Measurements from ENCODE around the gene MYH11.

The MYH11 gene

DNA sequence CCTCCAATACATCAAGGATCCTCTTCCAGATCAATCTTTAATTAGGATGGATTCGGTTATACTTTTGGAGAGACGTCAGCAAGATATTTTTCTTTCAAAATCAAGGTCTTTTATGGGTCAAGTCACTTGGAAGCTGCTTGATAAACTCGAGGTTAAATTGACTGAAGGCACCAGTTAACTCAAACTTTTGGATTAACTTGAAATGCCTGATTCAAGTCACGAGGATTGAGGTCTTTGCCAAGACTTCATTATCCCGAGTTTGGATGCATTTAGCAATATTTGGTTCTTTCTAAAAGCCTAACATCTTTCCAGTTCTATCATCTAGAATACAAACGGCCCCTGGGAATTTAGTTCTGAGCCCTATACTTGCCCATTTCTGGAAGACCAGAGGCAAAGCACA, 82.9 kb downstream of the MYH11 start:
- no peak for DNase-seq

DNA sequence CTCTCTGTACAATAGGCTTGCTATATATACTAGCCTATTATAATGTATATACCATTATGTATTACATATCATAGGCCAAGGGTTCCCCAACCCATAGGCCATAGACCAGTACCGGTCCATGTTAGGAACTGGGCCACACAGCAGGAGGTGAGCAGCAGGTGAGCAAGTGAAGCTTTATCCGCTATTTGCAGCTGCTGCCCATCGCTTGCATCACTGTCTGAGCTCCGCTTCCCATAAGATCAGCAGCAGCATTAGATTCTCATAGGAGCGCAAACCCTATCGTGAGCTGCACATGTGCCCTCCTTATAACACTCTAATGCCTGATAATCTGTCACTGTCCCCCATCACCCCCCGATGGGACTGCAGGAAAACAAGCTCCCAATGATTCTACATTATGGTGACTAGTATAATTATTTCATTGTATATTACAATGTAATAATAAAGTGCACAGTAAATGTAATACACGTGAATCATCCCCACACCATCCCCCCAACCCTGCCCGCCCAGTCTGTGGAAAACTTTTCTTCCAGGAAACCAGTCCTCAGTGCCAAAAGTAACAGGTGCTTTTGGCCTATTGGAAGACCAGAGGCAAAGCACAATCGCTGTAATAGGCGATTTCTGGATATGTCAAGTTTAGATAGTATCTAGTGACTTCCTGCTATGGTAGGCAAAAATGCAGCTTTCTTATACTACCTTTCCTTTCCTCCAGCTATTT, 84.1 kb downstream of the MYH11 start:
- DNase-seq = no peak

- DNase-seq = no peak
Observed at GRCh38 chr16:15771694-15772093, 85.1 kb downstream of the MYH11 start.

- no peak for DNase-seq
Observed at GRCh38 chr16:15770512-15770911, 86.3 kb downstream of the MYH11 start.

- no peak for DNase-seq
Observed at GRCh38 chr16:15770107-15770506, 86.7 kb downstream of the MYH11 start.

DNA sequence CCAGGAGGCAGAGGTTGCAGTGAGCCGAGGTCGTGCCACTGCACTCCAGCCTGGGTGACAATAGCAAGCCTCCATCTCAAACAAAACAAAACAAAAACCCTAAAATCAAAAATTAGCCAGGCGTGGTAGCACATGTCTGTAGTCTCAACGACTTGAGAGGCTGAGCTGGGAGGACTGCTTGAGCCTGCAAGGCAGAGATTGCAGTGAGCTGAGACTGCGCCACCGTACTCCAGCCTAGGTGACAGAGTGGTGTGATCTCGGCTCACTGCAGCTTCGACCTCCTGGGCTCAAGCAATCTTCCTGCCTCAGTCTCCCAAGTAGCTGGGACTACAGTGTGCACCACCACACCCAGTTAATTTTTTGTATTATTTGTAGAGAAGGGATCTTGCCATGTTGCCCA, 87.6 kb downstream of the MYH11 start:
- no peak for DNase-seq

DNA sequence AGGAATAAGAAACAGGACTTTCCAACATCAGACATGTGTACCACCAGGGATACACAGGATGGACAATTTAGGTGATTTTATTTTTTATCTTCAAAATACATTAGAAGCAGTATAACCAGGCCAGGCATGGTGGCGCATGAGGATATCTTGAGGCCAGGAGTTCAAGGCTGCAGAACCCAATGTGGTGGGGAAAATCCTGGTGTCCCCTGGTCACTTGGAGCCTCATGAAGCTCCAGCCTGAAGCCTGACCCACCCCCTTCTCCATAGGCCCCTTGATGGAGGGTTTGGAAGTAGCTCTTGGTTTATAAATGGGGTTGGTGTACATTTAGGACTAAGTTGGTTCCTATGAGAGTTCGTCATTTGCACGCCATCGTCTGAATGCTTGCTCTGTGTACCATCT, 88.6 kb downstream of the MYH11 start:
- no peak for DNase-seq

GRCh38 chr16:15766918-15767317, 89.9 kb downstream of the MYH11 start:
- DNase-seq = no peak

- no peak for DNase-seq
Observed at GRCh38 chr16:15765880-15766279, 90.9 kb downstream of the MYH11 start.

GRCh38 chr16:15765116-15765515, 91.7 kb downstream of the MYH11 start:
- DNase-seq = no peak

GRCh38 chr16:15764112-15764511, 92.7 kb downstream of the MYH11 start:
- DNase-seq = no peak

GRCh38 chr16:15760129-15760528, 96.7 kb downstream of the MYH11 start:
- DNase-seq = no peak

GRCh38 chr16:15759070-15759469, 97.8 kb downstream of the MYH11 start:
- no peak for DNase-seq

DNA sequence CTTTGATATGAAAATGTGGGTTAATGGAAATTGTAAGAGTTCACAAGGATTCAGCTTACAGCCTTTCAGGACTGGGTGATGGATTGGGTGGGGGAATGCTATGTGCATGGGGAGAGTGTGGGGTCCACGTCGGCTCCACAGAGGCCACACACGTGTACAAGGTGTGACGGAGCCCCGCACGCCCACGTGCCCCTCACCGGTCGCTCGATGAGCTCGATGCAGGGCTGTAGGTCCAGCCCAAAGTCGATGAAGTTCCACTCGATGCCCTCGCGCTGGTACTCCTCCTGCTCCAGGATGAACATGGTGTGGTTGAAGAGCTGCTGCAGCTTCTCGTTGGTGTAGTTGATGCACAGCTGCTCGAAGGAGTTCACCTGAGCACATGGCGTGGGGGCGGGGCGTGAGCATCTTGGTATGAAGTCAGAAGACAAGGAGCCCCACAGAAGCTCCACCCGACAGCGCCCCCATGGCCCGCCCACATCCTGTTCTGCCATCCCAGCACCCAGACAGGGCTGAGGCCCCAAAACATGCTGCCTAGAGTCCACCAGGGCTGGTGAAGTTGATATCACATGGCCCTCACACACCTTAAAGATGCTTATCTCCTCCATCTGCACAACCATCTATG, 99.1 kb downstream of the MYH11 start:
- DNase-seq = no peak

DNA sequence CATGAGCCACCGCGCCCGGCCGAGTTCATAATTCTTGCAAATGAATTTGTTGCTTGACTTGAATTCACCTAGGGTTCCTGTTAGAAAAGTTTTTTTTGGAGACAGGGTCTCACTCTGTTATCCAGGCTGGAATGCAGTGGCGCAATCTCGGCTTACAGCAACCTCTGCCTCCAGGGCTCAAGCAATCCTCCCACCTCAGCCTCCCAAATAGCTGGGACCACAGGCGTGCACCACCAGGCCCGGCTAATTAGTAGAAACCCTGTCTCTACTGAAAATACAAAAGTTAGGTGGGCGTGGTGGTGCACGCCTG, 99.8 kb downstream of the MYH11 start:
- no peak for DNase-seq

- no peak for DNase-seq
Observed at GRCh38 chr16:15754821-15755534, 101.8 kb downstream of the MYH11 start.

DNA sequence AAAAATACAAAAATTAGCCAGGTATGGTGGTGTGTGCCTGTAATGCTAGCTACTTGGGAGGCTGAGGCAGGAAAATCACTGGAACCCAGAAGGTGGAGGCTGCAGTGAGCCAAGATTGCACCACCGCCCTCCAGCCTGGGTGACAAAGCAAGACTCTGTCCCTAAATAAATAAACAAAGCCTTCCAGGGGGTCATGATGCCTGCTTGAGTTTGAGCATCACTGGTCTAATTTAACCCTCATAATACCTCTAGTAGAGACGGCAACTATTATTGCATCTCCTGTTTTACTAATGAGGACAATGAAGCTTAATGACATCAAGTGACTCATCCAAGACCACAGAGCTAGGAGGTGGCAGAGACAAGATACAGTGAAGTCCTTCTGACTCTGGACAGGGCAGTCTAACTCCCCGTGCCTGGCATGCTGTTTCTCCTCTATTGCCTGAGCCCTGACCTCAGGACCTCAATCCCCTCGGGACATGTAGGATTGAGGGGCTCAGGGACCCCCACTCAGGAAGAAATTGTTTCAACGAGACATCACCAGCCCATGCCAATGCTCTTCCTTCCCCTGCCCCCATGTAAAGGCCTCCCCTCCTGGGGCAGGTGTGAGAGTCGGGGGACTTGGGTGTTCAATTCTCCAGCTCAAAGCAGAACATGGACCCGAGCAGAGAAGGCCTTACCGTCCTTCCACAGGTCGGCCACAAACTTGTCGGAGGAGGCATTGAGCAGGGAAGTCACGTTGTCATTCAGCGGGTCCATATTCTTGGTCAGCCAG, 103.9 kb downstream of the MYH11 start:
- no peak for DNase-seq

- no peak for DNase-seq
Observed at GRCh38 chr16:15751940-15752339, 104.9 kb downstream of the MYH11 start.

GRCh38 chr16:15749985-15750384, 106.8 kb downstream of the MYH11 start:
- no peak for DNase-seq

DNA sequence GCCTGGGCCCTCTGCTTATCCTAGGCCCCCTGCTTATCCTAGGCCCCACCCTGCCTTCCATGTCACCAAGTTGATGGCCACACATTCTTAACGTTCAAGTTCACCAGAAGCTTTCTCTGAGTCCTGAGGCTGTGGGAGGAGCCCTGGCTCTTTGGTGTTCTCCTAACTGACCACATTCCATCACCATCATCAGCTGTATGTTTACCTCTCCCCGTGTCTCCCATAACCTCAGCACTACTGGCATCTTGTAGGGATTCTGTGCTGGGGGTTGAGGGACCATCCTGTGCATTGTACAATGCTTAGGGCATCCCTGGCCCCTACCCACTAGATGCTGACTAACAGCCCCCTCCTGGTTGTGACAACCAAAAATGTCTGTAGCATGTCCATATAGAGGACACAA, 107.5 kb downstream of the MYH11 start:
- no peak for DNase-seq

DNA sequence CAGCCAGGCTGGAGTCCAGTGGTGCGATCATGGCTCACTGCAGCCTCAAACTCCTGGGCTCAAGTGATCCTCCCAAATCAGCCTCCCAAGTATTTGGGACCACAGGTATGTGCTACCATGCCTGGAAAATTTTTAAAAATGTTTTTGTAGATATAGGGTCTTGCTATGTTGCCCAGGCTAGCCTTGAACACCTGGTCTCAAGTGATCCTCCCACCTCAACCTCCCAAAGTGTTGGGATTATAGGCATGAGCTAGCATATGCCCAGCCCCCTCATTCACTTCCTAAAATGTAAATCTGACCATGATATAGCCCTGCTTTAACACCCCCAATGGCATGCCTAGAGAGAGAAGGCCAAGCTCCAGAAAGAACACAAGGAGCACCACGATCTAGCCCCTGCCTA, 108.2 kb downstream of the MYH11 start:
- no peak for DNase-seq

GRCh38 chr16:15747937-15748336, 108.9 kb downstream of the MYH11 start:
- DNase-seq = no peak

- DNase-seq = no peak
Observed at GRCh38 chr16:15746332-15746731, 110.5 kb downstream of the MYH11 start.

- no peak for DNase-seq
Observed at GRCh38 chr16:15743657-15744056, 113.2 kb downstream of the MYH11 start.
